Smooth muscle cell (in vitro differentiated cells): ENCODE measurements around the gene NBPF3. TPM values are rescaled to one million over a fixed set of nuclear protein-coding genes. Genes with fewer than 3 reads are reported as not detected.

Source experiments
- DNase-seq: peaks from one replicate; lab custom pipeline; 2025; ENCODE audit not compliant: unreplicated experiment; lab: John Stamatoyannopoulos, UW
- H2AFZ ChIP-seq: fragments of 200-600 bp; sonication (generic); 2 replicates; pipeline ENCODE4 v1.6.0; 2016; ENCODE audit warnings: antibody characterized with exemption, low read depth, mild to moderate bottlenecking
- H3F3A ChIP-seq: fragments of 200-600 bp; sonication (generic); 2 replicates; pipeline ENCODE4 v1.6.0; 2017; ENCODE audit warnings: antibody characterized with exemption, low read depth
- H3K27ac ChIP-seq: fragments of 200-600 bp; sonication (generic); 2 replicates; pipeline ENCODE4 v1.5.1; 2016; ENCODE audit warnings: low read depth, mild to moderate bottlenecking
- H3K27me3 ChIP-seq: fragments of 200-600 bp; sonication (generic); 2 replicates; pipeline ENCODE4 v1.6.1; 2016; ENCODE audit warnings: low read depth, mild to moderate bottlenecking
- H3K36me3 ChIP-seq: fragments of 200-600 bp; sonication (generic); 2 replicates; pipeline ENCODE4 v1.5.1; 2016; ENCODE audit warnings: low read depth
- H3K4me1 ChIP-seq: fragments of 200-600 bp; sonication (generic); 2 replicates; pipeline ENCODE4 v1.5.1; 2016; ENCODE audit warnings: low read depth
- H3K4me2 ChIP-seq: fragments of 200-600 bp; sonication (generic); 2 replicates; pipeline ENCODE4 v1.6.0; 2016; ENCODE audit warnings: mild to moderate bottlenecking
- H3K4me3 ChIP-seq: fragments of 200-600 bp; sonication (generic); 2 replicates; pipeline ENCODE4 v1.5.1; 2016; ENCODE audit warnings: mild to moderate bottlenecking
- H3K79me2 ChIP-seq: fragments of 200-600 bp; sonication (generic); 2 replicates; pipeline ENCODE4 v1.6.0; 2016; ENCODE audit warnings: low read depth, mild to moderate bottlenecking
- H3K9ac ChIP-seq: fragments of 200-600 bp; sonication (generic); 2 replicates; pipeline ENCODE4 v1.6.0; 2016; ENCODE audit warnings: low read depth
- H3K9me3 ChIP-seq: fragments of 200-600 bp; sonication (generic); replicated peaks from 2 replicates; pipeline ENCODE4 v1.5.1; 2016; ENCODE audit warnings: low read depth
- H4K20me1 ChIP-seq: fragments of 200-600 bp; sonication (generic); 2 replicates; pipeline ENCODE4 v1.6.0; 2016; ENCODE audit warnings: low read depth
- WGBS: methylation state at CpG from one replicate; pipeline ENCODE4 v1.1.7; 2016; ENCODE audit warnings: low lambda C conversion rate; 5-methylcytosine and 5-hydroxymethylcytosine counted together
- polyA plus RNA-seq: library from polyadenylated mRNA; unstranded; fragments of >200 nt; fragmentation: Nextera tagmentation; extraction: Ambion mirVana; gene quantifications from 2 replicates; pipeline ENCODE4 v1.2.1, GENCODE V29; 2016
- total RNA-seq: library from RNA; depleted of rRNA; stranded (reverse); fragments of >200 nt; gene quantifications from 2 replicates; pipeline ENCODE4 v1.2.3, GENCODE V29; 2014
- TF ChIP-seq, protein P1 (sequence below): fragments of 200-600 bp; sonication (generic); IDR thresholded peaks from 2 replicates; pipeline ENCODE4 v1.5.1; 2017; ENCODE audit warnings: borderline replicate concordance, mild to moderate bottlenecking, antibody characterized with exemption; ENCODE audit not compliant: insufficient read depth, poor library complexity, severe bottlenecking

Gene NBPF3
- total and polyA plus RNA-seq, 2 experiments from 2014 or later, result 7.5 to 11.0 TPM

DNA sequence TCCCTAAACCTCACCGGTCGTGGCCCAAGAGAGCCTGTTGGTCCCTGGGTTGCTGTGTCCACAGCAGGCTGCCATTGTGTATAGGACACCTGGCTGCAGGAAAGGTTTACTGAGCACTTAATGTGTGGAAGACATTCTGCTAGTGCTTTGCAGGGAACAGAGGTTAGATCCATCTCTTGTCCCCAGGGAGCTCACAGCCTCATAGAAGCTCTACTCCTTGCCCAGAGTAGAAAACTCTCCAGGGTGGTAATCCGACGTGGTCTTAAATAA, 52.4 kb downstream of the NBPF3 start:
- Histone ChIP-seq H3K9me3 (no peaks in the 10 kb centered on the region), H4K20me1 (no peaks in the 10 kb centered on the region), H3K27me3 (peaks cover 4% of the 10 kb centered on the region), H3K9ac (no peak overlapping the region), H3K36me3 (no peaks in the 10 kb centered on the region), H2AFZ (no peak overlapping the region), H3K4me2 (no peak overlapping the region), H3K4me3 (no peak overlapping the region), H3F3A (no peaks in the 10 kb centered on the region), H3K79me2 (no peaks in the 10 kb centered on the region), H3K27ac (no peak overlapping the region), H3K4me1 (no peaks in the 10 kb centered on the region)
- 70% methylated on average over 4 of the region's 4 CpGs for WGBS
- TF ChIP-seq, protein P1, sequence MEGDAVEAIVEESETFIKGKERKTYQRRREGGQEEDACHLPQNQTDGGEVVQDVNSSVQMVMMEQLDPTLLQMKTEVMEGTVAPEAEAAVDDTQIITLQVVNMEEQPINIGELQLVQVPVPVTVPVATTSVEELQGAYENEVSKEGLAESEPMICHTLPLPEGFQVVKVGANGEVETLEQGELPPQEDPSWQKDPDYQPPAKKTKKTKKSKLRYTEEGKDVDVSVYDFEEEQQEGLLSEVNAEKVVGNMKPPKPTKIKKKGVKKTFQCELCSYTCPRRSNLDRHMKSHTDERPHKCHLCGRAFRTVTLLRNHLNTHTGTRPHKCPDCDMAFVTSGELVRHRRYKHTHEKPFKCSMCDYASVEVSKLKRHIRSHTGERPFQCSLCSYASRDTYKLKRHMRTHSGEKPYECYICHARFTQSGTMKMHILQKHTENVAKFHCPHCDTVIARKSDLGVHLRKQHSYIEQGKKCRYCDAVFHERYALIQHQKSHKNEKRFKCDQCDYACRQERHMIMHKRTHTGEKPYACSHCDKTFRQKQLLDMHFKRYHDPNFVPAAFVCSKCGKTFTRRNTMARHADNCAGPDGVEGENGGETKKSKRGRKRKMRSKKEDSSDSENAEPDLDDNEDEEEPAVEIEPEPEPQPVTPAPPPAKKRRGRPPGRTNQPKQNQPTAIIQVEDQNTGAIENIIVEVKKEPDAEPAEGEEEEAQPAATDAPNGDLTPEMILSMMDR, result no peak
- no peak for DNase-seq

DNA sequence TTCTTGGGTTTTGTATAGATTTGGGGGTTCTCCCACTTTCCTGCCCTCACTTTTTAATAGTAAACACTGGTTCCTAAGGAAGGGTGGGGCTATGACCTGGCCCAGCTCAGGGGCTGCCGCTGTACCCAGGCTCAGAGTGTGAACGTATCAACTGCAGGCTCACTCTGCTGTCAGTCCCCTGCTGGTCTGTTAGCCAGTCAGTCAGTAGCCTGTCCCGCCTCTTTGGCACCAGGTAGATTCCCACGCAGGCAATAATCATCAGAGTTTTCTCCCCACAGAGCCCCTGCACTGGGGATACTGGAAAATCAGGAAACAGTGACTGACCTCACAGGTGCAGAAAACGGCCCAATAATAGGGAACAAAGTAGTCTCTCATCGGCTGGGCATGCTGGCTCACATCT, 54.3 kb downstream of the NBPF3 start:
- Histone ChIP-seq H3K36me3 (no peaks in the 10 kb centered on the region), H3K27ac (no peak overlapping the region), H3K4me3 (no peak overlapping the region), H3K9ac (no peak overlapping the region), H3K4me1 (no peaks in the 10 kb centered on the region), H2AFZ (no peak overlapping the region), H3F3A (no peaks in the 10 kb centered on the region), H3K79me2 (no peaks in the 10 kb centered on the region), H3K27me3 (peaks cover 4% of the 10 kb centered on the region), H4K20me1 (no peaks in the 10 kb centered on the region), H3K4me2 (no peak overlapping the region), H3K9me3 (no peaks in the 10 kb centered on the region)
- DNase-seq, result no peak
- TF ChIP-seq, protein P1, result no peak
- 80% methylated on average over 6 of the region's 6 CpGs for WGBS

- WGBS, result 89% methylated on average over 7 of the region's 7 CpGs
- peaks cover 4% of the 10 kb centered on the region for H3K27me3 ChIP-seq
- no peak overlapping the region for H2AFZ ChIP-seq
Observed at GRCh38 chr1:21495225-21495820, 55.4 kb downstream of the NBPF3 start.

GRCh38 chr1:21496063-21496462, 56.1 kb downstream of the NBPF3 start:
- no peak overlapping the region for H3K4me2 ChIP-seq
- H3F3A ChIP-seq, result no peaks in the 10 kb centered on the region
- H3K27me3 ChIP-seq, result peaks cover 4% of the 10 kb centered on the region
- no peak overlapping the region for H3K4me3 ChIP-seq
- H3K36me3 ChIP-seq, result no peaks in the 10 kb centered on the region
- WGBS, result 75% methylated on average over 1 of the region's 1 CpG
- H2AFZ ChIP-seq, result no peak overlapping the region
- TF ChIP-seq, protein P1, result no peak
- DNase-seq, result no peak
- H3K4me1 ChIP-seq, result no peaks in the 10 kb centered on the region
- H3K9me3 ChIP-seq, result no peaks in the 10 kb centered on the region
- no peak overlapping the region for H3K27ac ChIP-seq
- no peak overlapping the region for H3K9ac ChIP-seq
- no peaks in the 10 kb centered on the region for H4K20me1 ChIP-seq
- H3K79me2 ChIP-seq, result no peaks in the 10 kb centered on the region

More at GRCh38 chr1:21495225-21495820, 55.4 kb downstream of the NBPF3 start:
- H3K9ac ChIP-seq, result no peak overlapping the region
- no peak overlapping the region for H3K4me2 ChIP-seq
- no peaks in the 10 kb centered on the region for H3K79me2 ChIP-seq
- no peaks in the 10 kb centered on the region for H3K4me1 ChIP-seq
- no peaks in the 10 kb centered on the region for H3K9me3 ChIP-seq
- no peaks in the 10 kb centered on the region for H3F3A ChIP-seq
- no peaks in the 10 kb centered on the region for H4K20me1 ChIP-seq
- DNase-seq, result no peak
- no peak overlapping the region for H3K27ac ChIP-seq
- H3K4me3 ChIP-seq, result no peak overlapping the region
- TF ChIP-seq, protein P1, result no peak
- H3K36me3 ChIP-seq, result no peaks in the 10 kb centered on the region
